Liver (tissue), 9 donors: ENCODE measurements around the gene DISP3. TPM values are rescaled to one million over a fixed set of nuclear protein-coding genes. Genes with fewer than 3 reads are reported as not detected.

Source experiments
- DNase-seq: peaks from one replicate; pipeline ENCODE4 v3.0.0-alpha.2; 2017; ENCODE audit warnings: low spot score
- H3K27ac ChIP-seq, 2 donors: one replicate each; pipeline ENCODE4 v1.7.0; 2013; ENCODE audit warnings: inconsistent platforms in 2 of 2, low read length in 2 of 2, control low read depth in 1 of 2, low read depth in 1 of 2, mild to moderate bottlenecking in 1 of 2
- H3K27me3 ChIP-seq, 4 donors: one replicate each; pipeline versions ENCODE4 v1.6.1 to v1.7.0; 2013; ENCODE audit warnings: low read length in 3 of 4, inconsistent platforms in 1 of 4, mild to moderate bottlenecking in 1 of 4, moderate library complexity in 1 of 4; ENCODE audit not compliant: control insufficient read depth in 4 of 4, insufficient read depth in 4 of 4
- H3K36me3 ChIP-seq, 4 donors: one replicate each; pipeline versions ENCODE4 v1.6.1 to v1.7.0; 2013; ENCODE audit warnings: low read length in 3 of 4, mild to moderate bottlenecking in 3 of 4, low read depth in 1 of 4, moderate library complexity in 1 of 4; ENCODE audit not compliant: control insufficient read depth in 4 of 4, insufficient read depth in 3 of 4
- H3K4me1 ChIP-seq, 4 donors: one replicate each; pipeline versions ENCODE4 v1.6.1 to v1.7.0; 2013; ENCODE audit warnings: low read length in 3 of 4, mild to moderate bottlenecking in 3 of 4, moderate library complexity in 1 of 4; ENCODE audit not compliant: control insufficient read depth in 4 of 4, insufficient read depth in 4 of 4
- H3K4me3 ChIP-seq, 3 donors: one replicate each; pipeline versions ENCODE4 v1.6.1 to v1.7.0; 2013; ENCODE audit warnings: low read length in 3 of 3, control low read depth in 1 of 3, low read depth in 1 of 3, mild to moderate bottlenecking in 1 of 3
- H3K9ac ChIP-seq, 2 donors: one replicate each; pipeline ENCODE4 v1.7.0; 2013; ENCODE audit warnings: low read length in 2 of 2, mild to moderate bottlenecking in 2 of 2, moderate library complexity in 2 of 2, control low read depth in 1 of 2, low read depth in 1 of 2
- H3K9me3 ChIP-seq, 4 donors: one replicate each; pipeline versions ENCODE4 v1.6.1 to v1.7.0; 2013; ENCODE audit warnings: low read length in 3 of 4; ENCODE audit not compliant: control insufficient read depth in 4 of 4
- EGR1 ChIP-seq, 2 donors: IDR thresholded peaks; 2 replicates each; pipeline ENCODE4 v1.6.1; 2016 to 2018; ENCODE audit warnings: antibody characterized with exemption in 2 of 2, low read depth in 2 of 2
- FOXA1 ChIP-seq: IDR thresholded peaks from 2 replicates; pipeline ENCODE4 v1.6.1; 2016; ENCODE audit warnings: antibody characterized with exemption
- FOXA2 ChIP-seq: IDR thresholded peaks from 2 replicates; pipeline ENCODE4 v1.6.1; 2016; ENCODE audit warnings: antibody characterized with exemption
- HNF4A ChIP-seq, 2 donors: conservative IDR thresholded peaks; 2 replicates each; pipeline ENCODE4 v1.6.1; 2016; ENCODE audit warnings: antibody characterized with exemption in 2 of 2, mild to moderate bottlenecking in 2 of 2
- HNF4G ChIP-seq: IDR thresholded peaks from 2 replicates; pipeline ENCODE4 v1.6.1; 2016; ENCODE audit warnings: antibody characterized with exemption
- JUND ChIP-seq, 2 donors: IDR thresholded peaks; 2 replicates each; pipeline ENCODE4 v1.6.1; 2016; ENCODE audit warnings: antibody characterized with exemption in 2 of 2
- MAX ChIP-seq: IDR thresholded peaks from 2 replicates; pipeline ENCODE4 v1.6.1; 2016; ENCODE audit warnings: antibody characterized with exemption
- NR2F2 ChIP-seq: IDR thresholded peaks from 2 replicates; pipeline ENCODE4 v1.6.1; 2016; ENCODE audit warnings: antibody characterized with exemption
- RAD21 ChIP-seq, 2 donors: IDR thresholded peaks; 2 replicates each; pipeline ENCODE4 v1.6.1; 2016; ENCODE audit warnings: antibody characterized with exemption in 2 of 2, mild to moderate bottlenecking in 2 of 2
- RXRA ChIP-seq, 2 donors: IDR thresholded peaks; 2 replicates each; pipeline ENCODE4 v1.6.1; 2017 to 2018; ENCODE audit warnings: antibody characterized with exemption in 2 of 2, mild to moderate bottlenecking in 1 of 2
- SP1 ChIP-seq: IDR thresholded peaks from 2 replicates; pipeline ENCODE4 v1.6.1; 2018; ENCODE audit warnings: antibody characterized with exemption, mild to moderate bottlenecking
- TAF1 ChIP-seq: conservative IDR thresholded peaks from 2 replicates; pipeline ENCODE4 v1.6.1; 2016; ENCODE audit warnings: antibody characterized with exemption, mild to moderate bottlenecking
- YY1 ChIP-seq: IDR thresholded peaks from 2 replicates; pipeline ENCODE4 v1.6.1; 2016; ENCODE audit warnings: antibody characterized with exemption, mild to moderate bottlenecking
- WGBS: extraction: QIAGEN DNeasy Blood & Tissue Kit; methylation state at CpG from one replicate; pipeline ENCODE4 v1.1.7; 2013; 5-methylcytosine and 5-hydroxymethylcytosine counted together
- polyA plus RNA-seq, 2 donors: library from polyadenylated mRNA; stranded (reverse) in 1 of 2; unstranded in 1 of 2; fragments of 200-250 nt in 1 of 2; fragments of >200 nt in 1 of 2; fragmentation: Nextera tagmentation in 1 of 2; extraction: Ambion mirVana in 1 of 2; gene quantifications; one replicate each; pipeline versions ENCODE4 v1.2.1 to v1.2.3, GENCODE V29; 2013 to 2015
- total RNA-seq, 2 donors: library from RNA; depleted of rRNA; stranded (reverse); fragments of >200 nt; gene quantifications; one replicate each; pipeline ENCODE4 v1.2.3, GENCODE V29; 2014
- TF ChIP-seq, protein P1 (sequence below): IDR thresholded peaks from 2 replicates; pipeline ENCODE4 v1.6.1; 2016; ENCODE audit warnings: antibody characterized with exemption, mild to moderate bottlenecking
- TF ChIP-seq, protein P2 (sequence below): IDR thresholded peaks from 2 replicates; pipeline ENCODE4 v1.6.1; 2016; ENCODE audit warnings: antibody characterized with exemption
- TF ChIP-seq, protein P3 (sequence below): IDR thresholded peaks from 2 replicates; pipeline ENCODE4 v1.6.1; 2016; ENCODE audit warnings: antibody characterized with exemption
- donor health status: healthy.
- donor health status: healthy.
- donor health status: healthy.
- donor health status: healthy.
- donor health status: healthy.

DISP3 gene
- total and polyA plus RNA-seq, 4 donors = 0.02 to 0.08 TPM; not detected in 2

GRCh38 chr1:11568687-11569086 lies 89.7 kb downstream of the DISP3 start:
- Histone ChIP-seq H3K27ac (no peak overlapping the region), H3K4me3 (no peak overlapping the region), H3K9me3 (no peaks in the 10 kb centered on the region), H3K27me3 (peaks cover 0 to 3% (median 0%) of the 10 kb centered on the region in 4 donors), H3K4me1 (no peaks in the 10 kb centered on the region), H3K36me3 (no peaks in the 10 kb centered on the region), H3K9ac (no peak overlapping the region)
- TF ChIP-seq HNF4A (conservative IDR thresholded peaks at IDR 0.05) (no peak), JUND (IDR thresholded peaks at IDR 0.05) (no peak), FOXA2 (no peak), RXRA (IDR thresholded peaks at IDR 0.05) (no peak), EGR1 (IDR thresholded peaks at IDR 0.05; ENCODE audit: low read depth in 2 of 2) (no peak), SP1 (no peak), FOXA1 (no peak), YY1 (no peak), HNF4G (no peak), MAX (no peak), RAD21 (IDR thresholded peaks at IDR 0.05) (no peak), NR2F2 (no peak)
- TF ChIP-seq, protein P1, sequence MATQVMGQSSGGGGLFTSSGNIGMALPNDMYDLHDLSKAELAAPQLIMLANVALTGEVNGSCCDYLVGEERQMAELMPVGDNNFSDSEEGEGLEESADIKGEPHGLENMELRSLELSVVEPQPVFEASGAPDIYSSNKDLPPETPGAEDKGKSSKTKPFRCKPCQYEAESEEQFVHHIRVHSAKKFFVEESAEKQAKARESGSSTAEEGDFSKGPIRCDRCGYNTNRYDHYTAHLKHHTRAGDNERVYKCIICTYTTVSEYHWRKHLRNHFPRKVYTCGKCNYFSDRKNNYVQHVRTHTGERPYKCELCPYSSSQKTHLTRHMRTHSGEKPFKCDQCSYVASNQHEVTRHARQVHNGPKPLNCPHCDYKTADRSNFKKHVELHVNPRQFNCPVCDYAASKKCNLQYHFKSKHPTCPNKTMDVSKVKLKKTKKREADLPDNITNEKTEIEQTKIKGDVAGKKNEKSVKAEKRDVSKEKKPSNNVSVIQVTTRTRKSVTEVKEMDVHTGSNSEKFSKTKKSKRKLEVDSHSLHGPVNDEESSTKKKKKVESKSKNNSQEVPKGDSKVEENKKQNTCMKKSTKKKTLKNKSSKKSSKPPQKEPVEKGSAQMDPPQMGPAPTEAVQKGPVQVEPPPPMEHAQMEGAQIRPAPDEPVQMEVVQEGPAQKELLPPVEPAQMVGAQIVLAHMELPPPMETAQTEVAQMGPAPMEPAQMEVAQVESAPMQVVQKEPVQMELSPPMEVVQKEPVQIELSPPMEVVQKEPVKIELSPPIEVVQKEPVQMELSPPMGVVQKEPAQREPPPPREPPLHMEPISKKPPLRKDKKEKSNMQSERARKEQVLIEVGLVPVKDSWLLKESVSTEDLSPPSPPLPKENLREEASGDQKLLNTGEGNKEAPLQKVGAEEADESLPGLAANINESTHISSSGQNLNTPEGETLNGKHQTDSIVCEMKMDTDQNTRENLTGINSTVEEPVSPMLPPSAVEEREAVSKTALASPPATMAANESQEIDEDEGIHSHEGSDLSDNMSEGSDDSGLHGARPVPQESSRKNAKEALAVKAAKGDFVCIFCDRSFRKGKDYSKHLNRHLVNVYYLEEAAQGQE = no peak
- TF ChIP-seq, protein P2, sequence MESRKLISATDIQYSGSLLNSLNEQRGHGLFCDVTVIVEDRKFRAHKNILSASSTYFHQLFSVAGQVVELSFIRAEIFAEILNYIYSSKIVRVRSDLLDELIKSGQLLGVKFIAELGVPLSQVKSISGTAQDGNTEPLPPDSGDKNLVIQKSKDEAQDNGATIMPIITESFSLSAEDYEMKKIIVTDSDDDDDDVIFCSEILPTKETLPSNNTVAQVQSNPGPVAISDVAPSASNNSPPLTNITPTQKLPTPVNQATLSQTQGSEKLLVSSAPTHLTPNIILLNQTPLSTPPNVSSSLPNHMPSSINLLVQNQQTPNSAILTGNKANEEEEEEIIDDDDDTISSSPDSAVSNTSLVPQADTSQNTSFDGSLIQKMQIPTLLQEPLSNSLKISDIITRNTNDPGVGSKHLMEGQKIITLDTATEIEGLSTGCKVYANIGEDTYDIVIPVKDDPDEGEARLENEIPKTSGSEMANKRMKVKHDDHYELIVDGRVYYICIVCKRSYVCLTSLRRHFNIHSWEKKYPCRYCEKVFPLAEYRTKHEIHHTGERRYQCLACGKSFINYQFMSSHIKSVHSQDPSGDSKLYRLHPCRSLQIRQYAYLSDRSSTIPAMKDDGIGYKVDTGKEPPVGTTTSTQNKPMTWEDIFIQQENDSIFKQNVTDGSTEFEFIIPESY = no peak
- no peak for DNase-seq
- WGBS = 69% methylated on average over 8 of the region's 8 CpGs

DNA sequence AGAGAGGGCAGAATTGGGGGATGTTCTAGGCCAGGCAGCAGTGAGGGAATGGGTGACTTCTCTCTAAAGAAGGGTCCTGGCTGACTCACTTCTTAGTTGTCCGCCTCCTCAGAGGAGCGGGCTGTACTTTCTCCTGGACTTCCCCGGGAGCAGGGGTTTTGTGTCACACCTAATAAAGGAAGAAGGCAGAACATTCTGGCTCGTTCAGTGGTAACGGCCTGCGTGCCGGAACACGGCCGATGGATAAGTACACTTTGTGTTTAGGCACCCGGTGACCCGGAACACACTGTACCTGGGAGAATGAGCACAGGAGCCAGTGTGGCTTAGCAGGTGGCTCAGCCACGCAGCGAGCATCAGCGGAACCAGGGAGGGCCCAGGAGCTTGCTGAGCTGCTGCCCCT lies 90.6 kb downstream of the DISP3 start:
- Histone ChIP-seq H3K4me3 (no peak overlapping the region), H3K9me3 (no peaks in the 10 kb centered on the region), H3K27ac (no peak overlapping the region), H3K27me3 (peaks cover 0 to 3% (median 0%) of the 10 kb centered on the region in 4 donors), H3K9ac (no peak overlapping the region), H3K36me3 (no peaks in the 10 kb centered on the region), H3K4me1 (no peaks in the 10 kb centered on the region)
- WGBS = 79% methylated on average over 14 of the region's 14 CpGs
- DNase-seq = no peak
- TF ChIP-seq HNF4A (conservative IDR thresholded peaks at IDR 0.05) = no peak
- TF ChIP-seq JUND (IDR thresholded peaks at IDR 0.05) = no peak
- TF ChIP-seq, protein P2 = no peak
- TF ChIP-seq TAF1 = no peak
- TF ChIP-seq, protein P3, sequence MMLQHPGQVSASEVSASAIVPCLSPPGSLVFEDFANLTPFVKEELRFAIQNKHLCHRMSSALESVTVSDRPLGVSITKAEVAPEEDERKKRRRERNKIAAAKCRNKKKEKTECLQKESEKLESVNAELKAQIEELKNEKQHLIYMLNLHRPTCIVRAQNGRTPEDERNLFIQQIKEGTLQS = no peak
- TF ChIP-seq NR2F2 = no peak
- TF ChIP-seq RAD21 (IDR thresholded peaks at IDR 0.05) = no peak
